NCI-H2196 treated with DMSO at 0.1 percent for 48 hours (cell line): Measurements from ENCODE around the gene CNTNAP2.

Experiments
- DNase-seq: peaks from one replicate; lab custom pipeline; 2025; ENCODE audit not compliant: unreplicated experiment; lab: John Stamatoyannopoulos, UW

Gene CNTNAP2

GRCh38 chr7:148212731-148213130, 2096.1 kb downstream of the CNTNAP2 start:
- no peak for DNase-seq

DNA sequence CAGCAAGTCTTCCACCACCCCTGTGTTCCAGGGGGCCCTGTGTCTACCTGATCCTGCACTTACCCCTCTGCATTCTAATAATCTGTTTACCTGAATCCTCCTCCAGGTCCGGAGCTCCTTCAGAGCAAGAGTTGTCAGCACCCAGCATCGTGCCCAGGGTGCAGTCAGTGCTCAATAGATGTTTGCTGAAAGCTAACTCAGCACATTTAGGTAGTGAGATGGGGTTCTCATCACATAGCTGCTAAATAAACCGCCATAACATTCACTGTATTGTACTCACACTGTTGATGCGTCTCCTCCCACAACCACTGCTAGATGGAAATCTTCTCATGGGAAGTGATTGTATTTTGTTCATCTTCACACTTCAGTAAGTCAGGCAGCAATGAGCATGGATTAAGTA, 2097.5 kb downstream of the CNTNAP2 start:
- DNase-seq = no peak

DNA sequence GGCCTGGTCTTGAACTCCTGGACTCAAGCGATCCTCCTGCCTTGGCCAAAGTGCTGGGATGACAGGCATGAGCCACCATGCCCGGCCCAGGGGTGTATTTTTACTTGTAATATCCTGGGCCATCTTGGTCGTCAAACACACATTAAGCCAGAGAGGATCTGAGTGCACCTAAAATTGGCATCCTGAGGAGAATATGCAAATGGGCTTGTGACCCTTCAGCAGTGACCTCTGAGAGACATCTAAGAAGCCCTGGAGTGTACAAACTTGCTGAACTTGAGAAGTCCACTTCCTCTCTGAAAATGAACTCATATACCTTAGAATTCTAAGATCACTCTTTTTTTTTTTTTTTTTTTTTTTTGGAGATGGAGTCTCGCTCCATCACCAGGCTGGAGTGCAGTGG, 2102.0 kb downstream of the CNTNAP2 start:
- DNase-seq = no peak

- DNase-seq = no peak
Observed at GRCh38 chr7:148222721-148223120, 2106.1 kb downstream of the CNTNAP2 start.

DNA sequence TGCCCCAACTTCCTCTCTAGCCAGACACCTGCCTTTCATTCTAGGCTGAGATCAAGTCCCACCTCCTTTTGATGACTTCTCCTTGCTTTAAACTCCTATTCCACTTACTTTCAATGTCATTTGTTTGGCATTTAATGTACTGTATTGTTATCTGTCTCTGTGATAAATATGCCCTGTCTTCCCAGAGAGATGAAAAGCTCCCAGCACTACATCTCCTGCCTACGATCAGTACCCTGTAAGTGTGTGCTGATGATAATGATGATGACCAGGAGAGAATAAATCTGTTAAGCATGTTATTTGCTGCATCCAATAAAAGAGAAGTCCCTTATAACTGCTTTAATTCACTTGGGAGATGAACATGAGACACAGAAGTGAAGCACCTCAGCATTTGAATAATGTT, 2106.6 kb downstream of the CNTNAP2 start:
- DNase-seq = no peak

GRCh38 chr7:148223738-148224137, 2107.1 kb downstream of the CNTNAP2 start:
- DNase-seq = no peak

DNA sequence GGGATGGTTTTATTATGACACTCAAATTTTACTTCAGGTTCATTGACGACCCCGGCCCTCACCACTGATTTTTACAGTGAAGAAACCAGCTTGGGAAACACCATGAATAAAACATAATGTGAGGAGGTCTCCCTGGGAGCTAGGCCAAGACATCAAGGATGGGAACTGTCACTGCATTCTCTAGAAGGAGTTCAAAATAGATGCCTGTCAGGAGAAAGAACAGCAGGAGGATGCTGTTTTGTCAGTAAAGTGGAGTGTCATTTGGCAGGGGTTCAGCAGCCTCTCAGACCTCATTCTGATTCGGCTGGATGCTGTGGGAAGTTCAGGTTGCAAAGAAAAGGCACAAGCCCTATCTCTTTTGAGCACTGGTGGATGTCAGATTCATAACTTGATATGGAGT, 2113.7 kb downstream of the CNTNAP2 start:
- DNase-seq = no peak

GRCh38 chr7:148230883-148231282, 2114.3 kb downstream of the CNTNAP2 start:
- DNase-seq = no peak

DNA sequence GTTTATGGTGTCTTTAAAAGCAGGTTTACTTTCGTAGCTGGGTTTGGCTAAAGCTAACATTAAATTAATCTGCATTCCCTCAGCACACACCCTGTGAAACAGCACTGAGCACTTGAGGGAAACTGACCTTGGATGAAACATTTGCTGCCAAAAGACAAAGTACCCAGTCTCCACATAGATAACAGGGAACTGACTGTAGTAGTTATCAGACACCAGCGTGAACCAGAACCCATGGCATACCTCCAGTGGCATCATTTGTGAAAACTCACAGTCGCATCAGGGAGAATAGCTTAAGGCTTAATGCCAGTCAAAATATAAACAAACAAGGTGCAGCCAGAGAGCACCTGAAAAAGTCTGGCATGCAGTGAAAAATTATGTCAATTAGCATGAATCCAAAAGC, 2116.2 kb downstream of the CNTNAP2 start:
- no peak for DNase-seq

DNA sequence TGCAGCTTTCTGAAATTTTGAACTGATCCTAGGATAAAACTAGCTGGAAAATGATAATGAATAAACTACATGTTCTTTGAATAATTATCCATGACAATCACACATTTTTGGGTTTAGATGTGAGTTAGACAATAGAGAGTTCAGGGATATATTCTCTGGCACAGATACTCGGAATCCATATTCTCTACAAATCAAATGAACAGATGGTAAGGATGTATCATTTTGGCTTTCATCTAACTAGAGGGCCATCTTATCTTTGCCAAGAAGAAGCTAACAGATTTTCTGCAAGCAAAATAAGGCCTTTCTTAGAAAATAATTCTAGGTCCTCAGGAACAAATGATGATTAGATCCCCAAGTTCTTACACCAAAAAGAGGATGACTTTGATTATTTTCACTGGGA, 2118.1 kb downstream of the CNTNAP2 start:
- DNase-seq = no peak

GRCh38 chr7:148238761-148239325, 2122.2 kb downstream of the CNTNAP2 start:
- peak; percentile 30 for DNase-seq

DNA sequence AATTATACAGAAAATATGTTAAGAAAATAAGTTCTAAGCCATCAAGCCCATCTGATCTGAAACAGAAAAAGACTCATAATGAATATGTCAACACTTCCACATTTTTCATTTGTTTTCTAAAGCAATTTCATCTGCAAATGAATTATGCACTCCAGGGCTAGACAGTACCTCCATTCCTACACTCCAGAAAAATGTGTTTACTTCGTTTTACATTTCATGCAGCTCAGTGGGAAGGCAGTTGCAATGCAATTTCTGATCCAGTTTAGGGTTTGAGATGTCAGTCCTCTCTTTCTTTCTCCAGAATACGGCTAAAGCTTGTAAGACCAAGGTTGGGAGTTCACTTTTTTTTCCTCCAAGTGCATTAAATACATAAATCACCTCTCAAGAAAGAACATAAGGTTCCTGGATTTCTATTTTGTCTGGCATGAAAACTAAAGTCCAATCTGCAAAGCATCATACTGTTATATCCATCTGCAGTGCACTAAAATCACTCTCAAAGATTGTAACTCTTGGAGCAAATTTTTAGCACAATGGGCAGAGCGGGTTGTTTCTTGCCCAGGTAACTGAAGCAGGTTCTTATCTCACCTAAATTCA, 2125.2 kb downstream of the CNTNAP2 start:
- no peak for DNase-seq

- peak; percentile 28 for DNase-seq
Observed at GRCh38 chr7:148242294-148242821, 2125.8 kb downstream of the CNTNAP2 start.

- DNase-seq = no peak
Observed at GRCh38 chr7:148245381-148245780, 2128.8 kb downstream of the CNTNAP2 start.

GRCh38 chr7:148253629-148254028, 2137.0 kb downstream of the CNTNAP2 start:
- no peak for DNase-seq

DNA sequence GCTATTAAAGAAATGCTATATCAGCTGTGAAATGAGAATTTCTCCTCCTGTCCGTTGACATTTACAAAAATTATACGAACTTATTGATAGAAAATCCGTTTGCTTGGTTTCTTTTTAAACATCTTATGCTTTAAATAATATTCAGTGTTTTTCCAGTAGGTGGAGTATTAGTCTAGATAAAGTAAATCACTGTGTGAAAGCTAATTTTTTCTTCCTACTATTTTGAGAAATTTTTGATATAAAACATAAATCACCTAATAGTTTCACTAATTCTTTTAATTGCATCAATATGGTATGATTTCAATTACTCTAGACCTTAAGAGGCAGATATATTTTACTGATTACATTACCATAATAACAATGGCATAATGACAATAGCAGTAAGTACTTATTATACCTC, 2138.7 kb downstream of the CNTNAP2 start:
- no peak for DNase-seq

DNA sequence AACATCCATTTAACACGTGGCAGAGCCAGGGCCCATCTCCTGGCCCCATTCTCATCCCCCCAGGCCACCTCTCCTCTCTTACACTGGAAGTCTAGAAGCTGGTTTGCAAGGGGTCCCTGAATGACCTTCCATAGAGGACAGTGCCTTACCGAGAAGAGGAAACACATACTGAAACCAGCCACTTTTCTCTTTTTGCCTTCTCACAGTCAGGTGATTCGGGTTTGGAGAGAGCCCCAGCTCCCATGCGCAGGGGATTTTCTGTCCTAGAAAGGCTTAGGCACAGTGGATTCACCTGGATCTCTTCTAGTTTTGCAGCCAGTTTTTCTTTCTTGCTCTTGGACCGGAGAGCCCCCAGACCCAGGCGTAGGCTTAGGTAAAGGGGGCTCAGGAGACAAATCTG, 2139.8 kb downstream of the CNTNAP2 start:
- DNase-seq = no peak

DNA sequence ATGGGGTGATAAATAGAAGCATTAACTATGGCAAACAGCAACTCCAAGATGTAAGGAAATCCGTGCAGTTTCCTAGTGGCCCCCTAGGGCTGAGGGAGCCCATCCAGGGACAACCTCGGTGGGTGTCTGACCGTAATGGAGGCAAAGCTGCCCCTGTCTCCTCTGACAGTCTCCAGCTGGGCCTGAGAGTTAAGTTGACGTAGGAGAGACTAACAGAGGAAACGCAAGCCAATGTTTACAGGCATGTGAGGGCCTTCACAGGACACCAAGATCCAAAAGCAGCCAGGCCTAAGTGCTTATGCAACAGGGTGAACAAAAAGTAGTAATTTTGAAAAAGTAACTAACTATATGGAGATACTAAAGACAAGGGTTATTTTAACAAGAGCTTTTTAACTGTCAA, 2144.0 kb downstream of the CNTNAP2 start:
- no peak for DNase-seq

- DNase-seq = no peak
Observed at GRCh38 chr7:148261523-148261922, 2144.9 kb downstream of the CNTNAP2 start.

DNA sequence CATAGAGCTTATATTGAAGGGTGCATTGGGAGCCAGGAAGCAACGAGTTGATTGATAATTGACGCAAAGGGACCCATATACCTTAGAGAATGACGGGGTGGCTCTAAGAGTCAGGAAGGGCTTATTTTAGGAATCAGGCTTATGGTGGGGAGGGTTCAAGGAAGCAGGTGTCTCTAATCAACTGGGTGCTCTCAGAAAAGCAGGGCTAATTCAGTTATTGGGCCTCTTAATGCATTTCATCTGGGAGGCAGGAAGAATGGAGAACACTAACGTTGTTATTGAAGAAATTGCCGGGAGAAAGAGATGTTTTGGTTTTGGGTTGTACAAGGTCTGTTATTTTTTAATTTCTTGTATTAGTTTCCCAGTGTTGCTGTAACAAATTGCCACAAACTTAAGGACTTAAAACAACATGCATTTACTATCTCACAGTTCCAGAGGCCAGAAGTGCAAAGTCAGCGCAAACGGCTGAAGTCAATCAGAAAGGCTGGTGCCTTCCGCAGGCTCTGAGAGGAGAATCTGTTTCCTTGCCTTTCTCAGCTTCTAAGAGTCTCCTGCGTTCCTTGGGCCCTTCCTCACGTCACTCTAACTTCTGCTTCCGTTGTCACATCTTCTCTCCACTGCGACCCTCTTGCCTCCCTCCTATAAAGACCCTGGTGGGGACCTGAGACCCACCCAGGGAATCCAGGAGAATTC, 2145.5 kb downstream of the CNTNAP2 start:
- DNase-seq = no peak

- DNase-seq = peak; percentile 23
Observed at GRCh38 chr7:148262721-148263229, 2146.2 kb downstream of the CNTNAP2 start.

- DNase-seq = peak; percentile 45
Observed at GRCh38 chr7:148264933-148265557, 2148.4 kb downstream of the CNTNAP2 start.
